Kidney capillary endothelial cell (primary cell): Measurements from ENCODE around the gene GTF2E1.
"Not testable (repeated sequence)": the region's sequence is repeated elsewhere in the genome, so short reads cannot be mapped to it uniquely, and the experiment has no call there.

Experiments
- DNase-seq: peaks from one replicate; pipeline ENCODE4 v3.0.0-alpha.2; 2018; ENCODE audit warnings: low spot score

Gene GTF2E1

GRCh38 chr3:120756061-120756460, 13.5 kb downstream of the GTF2E1 start:
- DNase-seq, result no peak

GRCh38 chr3:120758551-120758950, 16.0 kb downstream of the GTF2E1 start:
- DNase-seq, result not testable (repeated sequence)

- no peak for DNase-seq
Observed at GRCh38 chr3:120762615-120763014, 20.1 kb downstream of the GTF2E1 start.

- no peak for DNase-seq
Observed at GRCh38 chr3:120763601-120764000, 21.1 kb downstream of the GTF2E1 start.

- no peak for DNase-seq
Observed at GRCh38 chr3:120764206-120764605, 21.7 kb downstream of the GTF2E1 start.

- DNase-seq, result no peak
Observed at GRCh38 chr3:120765830-120766493, 23.4 kb downstream of the GTF2E1 start.

- no peak for DNase-seq
Observed at GRCh38 chr3:120766576-120766975, 24.0 kb downstream of the GTF2E1 start.

GRCh38 chr3:120767106-120767505, 24.6 kb downstream of the GTF2E1 start:
- DNase-seq, result no peak

GRCh38 chr3:120769436-120769835, 26.9 kb downstream of the GTF2E1 start:
- DNase-seq, result no peak

GRCh38 chr3:120770891-120771290, 28.3 kb downstream of the GTF2E1 start:
- no peak for DNase-seq

GRCh38 chr3:120772081-120772480, 29.5 kb downstream of the GTF2E1 start:
- no peak for DNase-seq

- DNase-seq, result no peak
Observed at GRCh38 chr3:120773932-120774331, 31.4 kb downstream of the GTF2E1 start.

- DNase-seq, result no peak
Observed at GRCh38 chr3:120775411-120775810, 32.9 kb downstream of the GTF2E1 start.

- no peak for DNase-seq
Observed at GRCh38 chr3:120778776-120779175, 36.2 kb downstream of the GTF2E1 start.

- DNase-seq, result peak; percentile 41
Observed at GRCh38 chr3:120780977-120781376, 38.4 kb downstream of the GTF2E1 start.

GRCh38 chr3:120785832-120786231, 43.3 kb downstream of the GTF2E1 start:
- not testable (repeated sequence) for DNase-seq

- no peak for DNase-seq
Observed at GRCh38 chr3:120791010-120791409, 48.5 kb downstream of the GTF2E1 start.

GRCh38 chr3:120791913-120792312, 49.4 kb downstream of the GTF2E1 start:
- peak; percentile 85 for DNase-seq

GRCh38 chr3:120793601-120794000, 51.1 kb downstream of the GTF2E1 start:
- peak; percentile 33 for DNase-seq

- peak; percentile 77 for DNase-seq
Observed at GRCh38 chr3:120795017-120795648, 52.6 kb downstream of the GTF2E1 start.

- no peak for DNase-seq
Observed at GRCh38 chr3:120795959-120796358, 53.4 kb downstream of the GTF2E1 start.

- no peak for DNase-seq
Observed at GRCh38 chr3:120796976-120797375, 54.4 kb downstream of the GTF2E1 start.

GRCh38 chr3:120797857-120798256, 55.3 kb downstream of the GTF2E1 start:
- no peak for DNase-seq

- no peak for DNase-seq
Observed at GRCh38 chr3:120798346-120798745, 55.8 kb downstream of the GTF2E1 start.
